Sigmoid colon (tissue), 4 donors: ENCODE data around the gene CFAP161.

Experiments used
- CTCF ChIP-seq, 4 experiments: fragments of 450-650 bp in 3 of 4; fragments of 200-600 bp in 1 of 4; IDR thresholded peaks; one replicate each; pipeline ENCODE4 v1.5.1; 2016 to 2019; ENCODE audit warnings: antibody characterized with exemption in 4 of 4, mild to moderate bottlenecking in 3 of 4, moderate library complexity in 2 of 4
- EP300 ChIP-seq, 4 donors: sonication (generic); formaldehyde crosslinking; IDR thresholded peaks; one replicate each; pipeline ENCODE4 v1.6.1; 2017; ENCODE audit warnings: antibody characterized with exemption in 4 of 4
- POLR2A ChIP-seq, 2 donors: fragments of 450-650 bp; IDR thresholded peaks; one replicate each; pipeline ENCODE4 v1.6.1; 2016; ENCODE audit warnings: antibody characterized with exemption in 2 of 2, mild to moderate bottlenecking in 2 of 2, moderate library complexity in 2 of 2

- TF ChIP-seq EP300 (IDR thresholded peaks at IDR 0.05): no peak
- TF ChIP-seq CTCF (IDR thresholded peaks at IDR 0.05): no peak
- no peak for TF ChIP-seq POLR2A (IDR thresholded peaks at IDR 0.05)
These were observed 48.9 kb upstream of the CFAP161 start for GRCh38 chr15:81085213-81085612.
